ENCODE measurements around the gene LRMDA.

Gene LRMDA

GRCh38 chr10:75948583-75948982 is 517.2 kb downstream of the LRMDA start:
- no peak overlapping the region for H3K4me3 ChIP-seq (ENCODE audit: low read length)
- no peak for TF ChIP-seq ZNF274 (IDR thresholded peaks at IDR 0.05; ENCODE audit: low read depth, low read length)

GRCh38 chr10:75950307-75950706 is 518.9 kb downstream of the LRMDA start:
- no peak overlapping the region for H3K4me3 ChIP-seq (ENCODE audit: low read length)
- no peak for TF ChIP-seq ZNF274 (IDR thresholded peaks at IDR 0.05; ENCODE audit: low read depth, low read length)

- no peak overlapping the region for H3K4me3 ChIP-seq (ENCODE audit: low read length)
- no peak for TF ChIP-seq ZNF274 (IDR thresholded peaks at IDR 0.05; ENCODE audit: low read depth, low read length)
These were observed 519.7 kb downstream of the LRMDA start for GRCh38 chr10:75950997-75951589.

- no peak for TF ChIP-seq ZNF274 (IDR thresholded peaks at IDR 0.05; ENCODE audit: low read depth, low read length)
- H3K4me3 ChIP-seq (ENCODE audit: low read length), result no peak overlapping the region
These were observed 520.2 kb downstream of the LRMDA start for GRCh38 chr10:75951627-75952026.

GRCh38 chr10:75952093-75952492 is 520.7 kb downstream of the LRMDA start:
- no peak overlapping the region for H3K4me3 ChIP-seq (ENCODE audit: low read length)
- no peak for TF ChIP-seq ZNF274 (IDR thresholded peaks at IDR 0.05; ENCODE audit: low read depth, low read length)

- TF ChIP-seq ZNF274 (IDR thresholded peaks at IDR 0.05; ENCODE audit: low read depth, low read length), result no peak
These were observed 523.1 kb downstream of the LRMDA start for GRCh38 chr10:75954486-75954885.

GRCh38 chr10:75955973-75956502 is 524.6 kb downstream of the LRMDA start:
- TF ChIP-seq ZNF274 (IDR thresholded peaks at IDR 0.05; ENCODE audit: low read depth, low read length), result no peak
- H3K4me3 ChIP-seq (ENCODE audit: low read length), result no peak overlapping the region

More at GRCh38 chr10:75954486-75954885, 523.1 kb downstream of the LRMDA start:
- H3K4me3 ChIP-seq (ENCODE audit: low read length), result no peak overlapping the region

- TF ChIP-seq ZNF274 (IDR thresholded peaks at IDR 0.05; ENCODE audit: low read depth, low read length), result no peak
- no peak overlapping the region for H3K4me3 ChIP-seq (ENCODE audit: low read length)
These were observed 525.2 kb downstream of the LRMDA start for GRCh38 chr10:75956624-75957023.

GRCh38 chr10:75957314-75958120 is 526.1 kb downstream of the LRMDA start:
- H3K4me3 ChIP-seq (ENCODE audit: low read length), result no peak overlapping the region
- TF ChIP-seq ZNF274 (IDR thresholded peaks at IDR 0.05; ENCODE audit: low read depth, low read length), result no peak

- TF ChIP-seq ZNF274 (IDR thresholded peaks at IDR 0.05; ENCODE audit: low read depth, low read length), result no peak
- H3K4me3 ChIP-seq (ENCODE audit: low read length), result no peak overlapping the region
These were observed 527.8 kb downstream of the LRMDA start for GRCh38 chr10:75959209-75959608.

GRCh38 chr10:75959912-75960311 is 528.5 kb downstream of the LRMDA start:
- H3K4me3 ChIP-seq (ENCODE audit: low read length), result no peak overlapping the region
- no peak for TF ChIP-seq ZNF274 (IDR thresholded peaks at IDR 0.05; ENCODE audit: low read depth, low read length)

GRCh38 chr10:75962395-75963061 is 531.1 kb downstream of the LRMDA start:
- no peak overlapping the region for H3K4me3 ChIP-seq (ENCODE audit: low read length)
- no peak for TF ChIP-seq ZNF274 (IDR thresholded peaks at IDR 0.05; ENCODE audit: low read depth, low read length)

GRCh38 chr10:75967491-75967890 is 536.1 kb downstream of the LRMDA start:
- H3K4me3 ChIP-seq (ENCODE audit: low read length), result no peak overlapping the region
- no peak for TF ChIP-seq ZNF274 (IDR thresholded peaks at IDR 0.05; ENCODE audit: low read depth, low read length)

GRCh38 chr10:75969031-75969430 is 537.6 kb downstream of the LRMDA start:
- H3K4me3 ChIP-seq (ENCODE audit: low read length), result no peak overlapping the region
- no peak for TF ChIP-seq ZNF274 (IDR thresholded peaks at IDR 0.05; ENCODE audit: low read depth, low read length)

All from GM08714 (cell line).